ENCODE data around the gene GRAMD4.

Gene GRAMD4

GRCh38 chr22:46673205-46673604 lies 53.0 kb downstream of the GRAMD4 start:
- DNase-seq (ENCODE audit: low spot score), result no peak

GRCh38 chr22:46673662-46674236 lies 53.6 kb downstream of the GRAMD4 start:
- peak; percentile 52 for DNase-seq (ENCODE audit: low spot score)

GRCh38 chr22:46674367-46674781 lies 54.2 kb downstream of the GRAMD4 start:
- DNase-seq (ENCODE audit: low spot score), result peak; percentile 87

- DNase-seq (ENCODE audit: low spot score), result no peak
Observed at GRCh38 chr22:46674906-46675305, 54.7 kb downstream of the GRAMD4 start.

- DNase-seq (ENCODE audit: low spot score), result no peak
Observed at GRCh38 chr22:46675479-46675878, 55.3 kb downstream of the GRAMD4 start.

- no peak for DNase-seq (ENCODE audit: low spot score)
Observed at GRCh38 chr22:46675938-46676337, 55.8 kb downstream of the GRAMD4 start.

- DNase-seq (ENCODE audit: low spot score), result no peak
Observed at GRCh38 chr22:46676479-46676878, 56.3 kb downstream of the GRAMD4 start.

- no peak for DNase-seq (ENCODE audit: low spot score)
Observed at GRCh38 chr22:46676881-46677280, 56.7 kb downstream of the GRAMD4 start.

GRCh38 chr22:46677323-46678002 lies 57.3 kb downstream of the GRAMD4 start:
- no peak for DNase-seq (ENCODE audit: low spot score)

GRCh38 chr22:46678003-46678657 lies 57.9 kb downstream of the GRAMD4 start:
- DNase-seq (ENCODE audit: low spot score), result no peak

GRCh38 chr22:46678785-46679700 lies 58.9 kb downstream of the GRAMD4 start:
- DNase-seq (ENCODE audit: low spot score), result no peak

- no peak for DNase-seq (ENCODE audit: low spot score)
Observed at GRCh38 chr22:46679706-46680269, 59.6 kb downstream of the GRAMD4 start.

GRCh38 chr22:46681010-46681409 lies 60.8 kb downstream of the GRAMD4 start:
- peak; percentile 59 for DNase-seq (ENCODE audit: low spot score)

- no peak for DNase-seq (ENCODE audit: low spot score)
Observed at GRCh38 chr22:46682011-46682731, 62.0 kb downstream of the GRAMD4 start.

GRCh38 chr22:46684706-46685105 lies 64.5 kb downstream of the GRAMD4 start:
- peak; percentile 86 for DNase-seq (ENCODE audit: low spot score)

GRCh38 chr22:46686221-46687047 lies 66.2 kb downstream of the GRAMD4 start:
- DNase-seq (ENCODE audit: low spot score), result no peak

GRCh38 chr22:46687048-46687444 lies 66.9 kb downstream of the GRAMD4 start:
- DNase-seq (ENCODE audit: low spot score), result no peak

GRCh38 chr22:46687460-46687859 lies 67.3 kb downstream of the GRAMD4 start:
- DNase-seq (ENCODE audit: low spot score), result no peak

GRCh38 chr22:46688949-46689348 lies 68.8 kb downstream of the GRAMD4 start:
- no peak for DNase-seq (ENCODE audit: low spot score)

- DNase-seq (ENCODE audit: low spot score), result no peak
Observed at GRCh38 chr22:46690146-46690545, 70.0 kb downstream of the GRAMD4 start.
